ENCODE data around the gene DDA1. TPM values are rescaled to one million over a fixed set of nuclear protein-coding genes. Genes with fewer than 3 reads are reported as not detected.

The DDA1 gene
- total RNA-seq, 1 donor from 2014 or later, result 32.2 TPM

DNA sequence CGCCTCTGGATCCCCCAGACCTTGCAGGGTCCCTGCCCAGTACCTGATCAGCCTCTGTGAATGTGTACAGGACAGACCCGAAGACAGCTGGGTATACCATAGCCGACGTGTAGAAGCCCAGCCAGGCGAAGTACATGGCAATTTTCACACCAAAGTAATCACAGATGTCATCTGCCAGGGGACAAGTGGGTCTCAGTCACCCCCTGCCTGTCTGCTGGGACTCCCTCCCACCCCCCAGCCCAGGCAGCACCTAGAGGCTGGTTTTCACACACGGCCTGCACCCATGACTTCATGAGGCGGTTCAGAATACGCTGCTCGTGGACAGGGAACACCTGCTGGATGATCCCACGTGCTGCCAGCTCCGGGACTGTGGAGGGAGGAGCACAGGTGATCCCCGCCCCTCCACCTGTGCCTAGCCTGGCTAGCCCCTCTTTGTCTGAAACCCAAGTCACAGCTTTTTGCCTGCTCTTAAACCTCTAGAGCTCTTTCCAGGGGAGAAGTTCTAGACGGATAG is 21.7 kb downstream of the DDA1 start:
- Histone ChIP-seq H3K36me3 (no peaks in the 10 kb centered on the region), H3K27me3 (ENCODE audit: low read depth) (peaks cover 9% of the 10 kb centered on the region), H3K27ac (no peak overlapping the region), H3K4me3 (no peak overlapping the region), H3K9me3 (no peaks in the 10 kb centered on the region), H3K4me1 (peaks cover 33% of the 10 kb centered on the region)
- DNase-seq (no peak), ATAC-seq (no peak)
- intact Hi-C loops (cut with DNase I), result no loop called here
- TF ChIP-seq, protein P1, sequence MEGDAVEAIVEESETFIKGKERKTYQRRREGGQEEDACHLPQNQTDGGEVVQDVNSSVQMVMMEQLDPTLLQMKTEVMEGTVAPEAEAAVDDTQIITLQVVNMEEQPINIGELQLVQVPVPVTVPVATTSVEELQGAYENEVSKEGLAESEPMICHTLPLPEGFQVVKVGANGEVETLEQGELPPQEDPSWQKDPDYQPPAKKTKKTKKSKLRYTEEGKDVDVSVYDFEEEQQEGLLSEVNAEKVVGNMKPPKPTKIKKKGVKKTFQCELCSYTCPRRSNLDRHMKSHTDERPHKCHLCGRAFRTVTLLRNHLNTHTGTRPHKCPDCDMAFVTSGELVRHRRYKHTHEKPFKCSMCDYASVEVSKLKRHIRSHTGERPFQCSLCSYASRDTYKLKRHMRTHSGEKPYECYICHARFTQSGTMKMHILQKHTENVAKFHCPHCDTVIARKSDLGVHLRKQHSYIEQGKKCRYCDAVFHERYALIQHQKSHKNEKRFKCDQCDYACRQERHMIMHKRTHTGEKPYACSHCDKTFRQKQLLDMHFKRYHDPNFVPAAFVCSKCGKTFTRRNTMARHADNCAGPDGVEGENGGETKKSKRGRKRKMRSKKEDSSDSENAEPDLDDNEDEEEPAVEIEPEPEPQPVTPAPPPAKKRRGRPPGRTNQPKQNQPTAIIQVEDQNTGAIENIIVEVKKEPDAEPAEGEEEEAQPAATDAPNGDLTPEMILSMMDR (IDR thresholded peaks at IDR 0.05), result no peak

DNA sequence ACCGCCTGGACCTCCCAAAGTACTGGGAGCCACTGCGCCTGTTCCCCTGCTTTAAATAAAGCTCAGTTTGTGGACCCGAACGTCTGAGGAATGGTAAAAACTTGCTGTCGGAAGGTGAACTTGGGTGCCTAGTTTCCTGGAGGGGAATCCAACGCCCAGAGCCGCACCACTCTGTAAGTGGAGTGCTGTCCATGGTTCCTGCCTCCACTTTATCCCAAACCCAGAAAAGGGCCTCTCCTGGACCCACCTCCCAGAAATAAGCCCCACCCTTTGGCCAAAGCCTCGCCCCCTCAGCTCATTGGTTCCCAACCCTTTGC is 23.0 kb downstream of the DDA1 start:
- Histone ChIP-seq H3K4me3 (no peak overlapping the region), H3K9me3 (no peaks in the 10 kb centered on the region), H3K27me3 (ENCODE audit: low read depth) (peaks cover 9% of the 10 kb centered on the region), H3K4me1 (peaks cover 35% of the 10 kb centered on the region), H3K27ac (no peak overlapping the region), H3K36me3 (no peaks in the 10 kb centered on the region)
- DNase-seq (no peak), ATAC-seq (no peak)
- TF ChIP-seq, protein P1 (IDR thresholded peaks at IDR 0.05), result no peak
- intact Hi-C loops (cut with DNase I), result no loop called here

DNA sequence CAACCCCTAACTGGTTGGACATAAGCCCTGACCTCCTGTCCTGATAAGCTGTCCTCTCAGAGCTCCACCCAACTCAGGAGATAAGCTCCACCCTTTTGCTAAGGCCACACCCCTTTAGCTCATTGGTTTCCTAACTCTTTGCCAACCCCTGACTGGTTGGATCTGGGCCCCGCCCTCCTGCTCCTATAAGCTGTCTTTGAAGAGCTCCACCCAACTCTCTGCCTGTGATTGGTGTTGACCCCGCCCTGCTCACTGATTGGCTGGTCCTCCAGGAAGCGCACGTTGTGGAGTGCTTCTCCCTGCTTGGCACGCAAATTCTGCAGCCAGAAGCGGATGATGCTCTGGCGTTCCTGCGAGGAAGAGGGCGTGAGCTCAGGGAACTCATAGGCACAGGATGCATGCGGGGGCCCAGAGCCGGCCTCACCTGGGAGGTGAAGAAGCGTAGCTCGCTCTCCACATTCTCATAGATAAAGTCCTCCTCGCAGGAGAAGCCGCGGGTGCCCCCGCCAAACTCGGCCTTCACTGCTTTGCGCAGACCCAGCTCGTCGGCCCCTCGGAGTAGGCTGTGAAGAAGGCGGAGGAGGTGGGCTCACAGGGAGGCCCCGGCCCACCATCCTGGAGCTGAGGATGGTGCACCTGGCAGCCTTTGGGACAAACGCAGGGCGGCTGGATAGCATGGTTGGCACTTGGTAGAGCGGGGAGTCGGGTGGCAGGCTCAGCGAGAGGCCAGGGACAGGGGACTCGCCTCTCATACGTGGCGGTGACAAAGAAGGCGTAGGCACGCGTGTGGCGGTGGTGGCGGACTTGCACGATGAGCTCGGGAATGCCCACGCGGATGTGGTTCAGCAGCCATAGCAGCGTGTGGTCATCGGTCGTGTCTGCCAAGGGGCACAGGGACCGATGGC is 23.6 kb downstream of the DDA1 start:
- Histone ChIP-seq H3K4me1 (peaks cover 34% of the 10 kb centered on the region), H3K27ac (no peak overlapping the region), H3K36me3 (no peaks in the 10 kb centered on the region), H3K4me3 (no peak overlapping the region), H3K27me3 (ENCODE audit: low read depth) (peaks cover 9% of the 10 kb centered on the region), H3K9me3 (no peaks in the 10 kb centered on the region)
- TF ChIP-seq, protein P1 (IDR thresholded peaks at IDR 0.05), result no peak
- no peak for DNase-seq
- intact Hi-C loops (cut with DNase I), result no loop called here
- no peak for ATAC-seq

DNA sequence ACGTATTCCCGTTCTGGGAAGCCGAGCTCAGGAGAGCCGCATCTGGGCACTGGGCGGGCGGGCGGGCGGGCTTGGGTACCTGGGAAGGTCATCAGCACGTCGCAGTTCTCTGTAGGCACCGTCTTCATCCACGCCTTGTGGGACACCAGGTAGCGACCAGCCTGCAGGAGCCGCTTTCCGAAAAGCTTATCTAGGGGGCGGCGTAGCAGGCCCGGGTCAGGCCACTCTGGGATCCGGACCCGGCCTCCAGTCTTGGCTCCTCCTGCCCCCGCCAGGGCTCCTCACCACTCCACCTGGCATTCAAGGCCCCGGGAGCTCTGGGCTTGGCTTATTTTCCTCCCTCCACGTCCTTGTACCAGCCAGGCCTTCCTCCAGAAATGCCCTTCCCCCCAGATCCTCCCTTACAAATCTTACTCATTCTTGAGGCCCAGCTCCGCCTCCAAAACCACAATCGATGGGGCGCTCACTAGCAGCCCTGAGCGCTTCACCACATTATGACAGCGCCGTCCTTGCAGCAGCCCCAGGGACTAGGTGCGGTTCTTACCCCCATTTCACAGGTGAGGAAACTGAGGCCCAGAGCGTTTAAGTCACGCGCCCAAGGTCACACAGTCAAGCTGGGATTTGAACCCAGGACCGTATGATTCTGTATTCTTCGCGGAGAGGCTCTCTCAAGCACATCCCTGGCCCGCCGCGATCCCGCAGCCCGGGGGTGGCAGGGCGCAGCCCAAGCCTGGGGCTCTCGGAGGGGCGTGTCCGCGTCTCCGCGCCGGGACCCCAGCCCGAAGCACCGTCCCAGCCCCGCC is 24.4 kb downstream of the DDA1 start:
- DNase-seq (no peak), ATAC-seq (no peak)
- peaks cover 9% of the 10 kb centered on the region for H3K27me3 ChIP-seq (ENCODE audit: low read depth)
- H3K36me3 ChIP-seq, result no peaks in the 10 kb centered on the region
- H3K9me3 ChIP-seq, result no peaks in the 10 kb centered on the region
- H3K4me3 ChIP-seq, result peak overlapping the region; percentile 88
- H3K27ac ChIP-seq, result peak overlapping the region; percentile 81
- intact Hi-C loops (cut with DNase I), result no loop called here
- H3K4me1 ChIP-seq, result peaks cover 42% of the 10 kb centered on the region
- TF ChIP-seq, protein P1 (IDR thresholded peaks at IDR 0.05), result no peak

DNA sequence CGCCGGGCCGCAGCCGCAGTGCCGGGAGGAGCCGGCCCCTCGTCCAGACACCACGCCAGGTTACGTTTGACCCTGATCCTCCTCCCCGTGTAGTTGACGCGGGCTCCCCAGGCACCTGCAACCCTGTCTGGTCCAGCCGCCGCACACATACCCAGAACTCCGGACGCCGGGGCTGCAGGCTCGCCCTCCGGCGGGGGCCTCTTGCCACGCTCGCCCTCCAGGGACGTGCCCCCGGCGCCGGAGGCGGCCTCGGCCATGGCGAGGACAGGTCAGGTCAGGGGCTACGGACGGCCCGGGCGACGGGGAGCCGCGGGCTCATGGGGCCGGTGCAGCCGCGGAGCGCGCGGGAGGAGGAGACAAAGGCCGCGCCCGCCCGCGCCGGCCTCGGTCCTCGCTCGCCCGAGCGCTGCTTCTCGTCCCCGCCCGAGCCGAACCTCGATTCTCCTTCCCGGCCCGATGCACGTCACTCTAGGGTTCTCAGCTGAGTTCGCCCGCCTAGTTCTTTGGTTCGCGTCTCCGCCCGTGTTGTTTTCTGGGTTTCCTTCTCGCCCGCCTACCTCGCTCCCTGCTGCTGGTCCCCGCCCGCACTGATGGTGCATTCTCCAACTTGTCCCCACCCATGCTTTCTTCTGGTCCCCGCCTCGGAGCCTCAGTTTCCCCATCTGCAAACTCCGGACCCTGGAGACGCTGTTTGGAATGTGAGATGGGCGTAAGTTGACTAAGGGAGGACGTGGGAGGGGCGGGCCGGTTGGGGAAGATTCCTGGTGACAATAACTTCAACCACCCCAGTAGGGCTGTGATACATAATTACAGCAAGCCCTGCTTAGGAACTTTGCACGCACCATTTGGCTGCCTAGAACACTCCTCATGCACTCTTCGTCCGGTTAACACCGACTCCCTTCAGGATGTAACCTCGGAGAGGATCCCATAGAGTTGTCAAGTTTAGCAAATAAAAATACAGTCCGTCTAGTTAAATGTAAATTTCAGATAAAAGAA is 25.3 kb downstream of the DDA1 start, which contains the start of gene ANO8:
Gene ANO8, minus strand, starts transcription at position 442 of the 996 bp plus-strand sequence. Its CDS starts 185 bp downstream, at position 257.
- Histone ChIP-seq H3K9me3 (no peaks in the 10 kb centered on the region), H3K4me3 (peak within 1 kb of the TSS; percentile 88), H3K36me3 (no peaks in the 10 kb centered on the region), H3K27me3 (ENCODE audit: low read depth) (peaks cover under 1% of the 10 kb centered on the region), H3K4me1 (peaks cover 33% of the 10 kb centered on the region), H3K27ac (peak within 1 kb of the TSS; percentile 81)
- TF ChIP-seq, protein P1 (IDR thresholded peaks at IDR 0.05), result no peak
- ATAC-seq (peak; percentile 82 to 89), DNase-seq (peak; percentile 96)
- intact Hi-C loops (cut with DNase I), result no loop called here
